K562 (cell line): Measurements from ENCODE around the gene HTR1D. TPM values are rescaled to one million over a fixed set of nuclear protein-coding genes. Genes with fewer than 3 reads are reported as not detected.

Experiments
- ATAC-seq: fragments of 200-7000 bp; cut with Tn5 transposase; 3 replicates; pipeline ENCODE4 v1.9.1; 2020; ENCODE audit warnings: moderate library complexity
- BruUV-seq: library from RNA; stranded (reverse); fragments of 400-500 nt; replicated peaks from 2 replicates; lab custom pipeline; 2021; lab: Mats Ljungman, UMichigan
- CTCF ChIA-PET: fragments of 300-600 bp; formaldehyde crosslinking; extraction: SDS; loops from one replicate; lab custom pipeline; 2021; ENCODE audit warnings: low intra/inter-chr PET ratio; lab: Yijun Ruan, JAX
- POLR2A ChIA-PET: fragments of 300-600, 350-650 bp; sonication (Branson Sonifier 250); formaldehyde crosslinking; extraction: SDS; loops from one replicate; lab custom pipeline; 2021; ENCODE audit warnings: antibody characterized with exemption, inconsistent platforms; lab: Yijun Ruan, JAX
- DNase-seq, 4 experiments: peaks; one replicate each; pipeline versions ENCODE4 v3.0.0 to v3.0.0-alpha.2; 2011 to 2018; ENCODE audit warnings: low spot score in 3 of 4, mixed read lengths in 3 of 4; ENCODE audit errors: extremely low read depth in 1 of 4
- FAIRE-seq: peaks from 2 replicates; lab custom pipeline; 2011; peaks lifted over from hg19 to GRCh38; lab: Jason Lieb, UNC
- H2AFZ ChIP-seq: 2 replicates; pipeline ENCODE4 v1.6.0; 2011; ENCODE audit warnings: low read depth, low read length, control low read depth, inconsistent platforms
- H3K27ac ChIP-seq: fragments of 200-600 bp; 3 replicates; pipeline ENCODE4 v1.8.0; 2011; ENCODE audit warnings: low read depth, mild to moderate bottlenecking, control low read depth, inconsistent platforms, low read length, moderate library complexity, mixed read lengths; ENCODE audit errors: extremely low read depth
- H3K27me3 ChIP-seq, 2 experiments: fragments of 300-600 bp in 1 of 2; 2 replicates in 1 of 2; 3 replicates in 1 of 2; pipeline versions ENCODE4 v1.6.0 to v1.8.0; 2011; ENCODE audit warnings: inconsistent platforms in 2 of 2, low read length in 2 of 2, mild to moderate bottlenecking in 1 of 2, mixed read lengths in 1 of 2, moderate library complexity in 1 of 2; ENCODE audit not compliant: control insufficient read depth in 2 of 2, insufficient read depth in 2 of 2
- H3K36me3 ChIP-seq: fragments of 300-600 bp; 3 replicates; pipeline ENCODE4 v1.8.0; 2011; ENCODE audit warnings: mild to moderate bottlenecking, low read length, inconsistent platforms; ENCODE audit not compliant: control insufficient read depth, insufficient read depth
- H3K4me1 ChIP-seq, 2 experiments: fragments of 200-600 bp in 1 of 2; replicated peaks in 1 of 2; 2 replicates in 1 of 2; 3 replicates in 1 of 2; pipeline versions ENCODE4 v1.5.1 to v1.8.0; 2011; ENCODE audit warnings: inconsistent platforms in 2 of 2, low read length in 2 of 2, mild to moderate bottlenecking in 1 of 2, mixed read lengths in 1 of 2, moderate library complexity in 1 of 2; ENCODE audit not compliant: control insufficient read depth in 2 of 2, insufficient read depth in 2 of 2
- H3K4me2 ChIP-seq: 2 replicates; pipeline ENCODE4 v1.6.1; 2011; ENCODE audit warnings: low read length, control low read depth, inconsistent platforms, mixed read lengths; ENCODE audit not compliant: insufficient read depth
- H3K4me3 ChIP-seq: fragments of 200-600 bp; sonication (generic), shearing (Covaris generic); 2 replicates; pipeline ENCODE4 v1.5.1; 2016; ENCODE audit warnings: control low read depth, inconsistent platforms
- H3K79me2 ChIP-seq: fragments of 200-600 bp; 3 replicates; pipeline ENCODE4 v1.8.0; 2011; ENCODE audit warnings: low read length, inconsistent platforms; ENCODE audit not compliant: control insufficient read depth, insufficient read depth
- H3K9ac ChIP-seq, 2 experiments: 2 replicates each; pipeline versions ENCODE4 v1.6.0 to v1.6.1; 2011; ENCODE audit warnings: low read depth in 2 of 2, low read length in 2 of 2, control low read depth in 1 of 2, inconsistent platforms in 1 of 2, mild to moderate bottlenecking in 1 of 2, mixed read lengths in 1 of 2; ENCODE audit not compliant: insufficient read depth in 1 of 2
- H3K9me1 ChIP-seq: one replicate; pipeline ENCODE4 v1.6.0; 2011; ENCODE audit warnings: inconsistent platforms, mild to moderate bottlenecking, low read length, moderate library complexity; ENCODE audit not compliant: control insufficient read depth, insufficient read depth
- H3K9me3 ChIP-seq: replicated peaks from 2 replicates; pipeline ENCODE4 v1.5.1; 2011; ENCODE audit warnings: low read depth, low read length, inconsistent platforms; ENCODE audit not compliant: control insufficient read depth, insufficient read depth
- H4K20me1 ChIP-seq: replicated peaks from 2 replicates; pipeline ENCODE4 v1.6.1; 2011; ENCODE audit warnings: low read length, inconsistent platforms, mixed read lengths; ENCODE audit not compliant: control insufficient read depth, insufficient read depth
- FOSL1 ChIP-seq: fragments of 200-800 bp; sonication (Bioruptor generic); conservative IDR thresholded peaks from 2 replicates; pipeline ENCODE4 v1.6.1; 2016; ENCODE audit warnings: missing genetic modification characterization, missing compliant biosample characterization
- HINFP ChIP-seq: fragments of 450-650 bp; conservative IDR thresholded peaks from 2 replicates; pipeline ENCODE4 v1.6.1; 2016; ENCODE audit warnings: missing genetic modification characterization, low read depth, mild to moderate bottlenecking, control low read depth, missing compliant biosample characterization
- HLTF ChIP-seq: fragments of 450-650 bp; IDR thresholded peaks from 2 replicates; pipeline ENCODE4 v1.6.1; 2016
- KLF6 ChIP-seq: fragments of 250-450 bp; sonication (Bioruptor Pico); IDR thresholded peaks from 2 replicates; pipeline ENCODE4 v1.4.0; 2020; ENCODE audit warnings: mild to moderate bottlenecking, moderate library complexity, borderline replicate concordance
- L3MBTL2 ChIP-seq: fragments of 450-650 bp; IDR thresholded peaks from 2 replicates; pipeline ENCODE4 v1.6.1; 2016; ENCODE audit warnings: mild to moderate bottlenecking, moderate library complexity
- POLR2H ChIP-seq: IDR thresholded peaks from 2 replicates; pipeline ENCODE4 v1.6.1; 2016; ENCODE audit warnings: missing genetic modification characterization, low read depth, mild to moderate bottlenecking, control low read depth, missing compliant biosample characterization, moderate library complexity
- RFX1 ChIP-seq: fragments of 450-650 bp; IDR thresholded peaks from 2 replicates; pipeline ENCODE4 v1.6.1; 2016; ENCODE audit warnings: mild to moderate bottlenecking, moderate library complexity
- SOX6 ChIP-seq: fragments of 450-650 bp; IDR thresholded peaks from 2 replicates; pipeline ENCODE4 v1.6.1; 2014; ENCODE audit warnings: mild to moderate bottlenecking
- TAF7 ChIP-seq: fragments of 450-650 bp; IDR thresholded peaks from 2 replicates; pipeline ENCODE4 v1.6.1; 2016; ENCODE audit warnings: missing genetic modification characterization, missing compliant biosample characterization
- ZBTB17 ChIP-seq: fragments of 450-650 bp; formaldehyde crosslinking; IDR thresholded peaks from 2 replicates; pipeline ENCODE4 v1.4.0; 2020; ENCODE audit warnings: mild to moderate bottlenecking
- ZBTB34 ChIP-seq: fragments of 250-450 bp; sonication (Bioruptor Pico); IDR thresholded peaks from 2 replicates; pipeline ENCODE4 v1.8.0; 2021; ENCODE audit warnings: mild to moderate bottlenecking, moderate library complexity
- ZKSCAN1 ChIP-seq: fragments of 150-350 bp; IDR thresholded peaks from 2 replicates; pipeline ENCODE4 v1.6.1; 2016; ENCODE audit warnings: low read depth, low read length
- ZNF75A ChIP-seq: fragments of 450-650 bp; formaldehyde crosslinking; IDR thresholded peaks from 2 replicates; pipeline ENCODE4 v1.4.0; 2020; ENCODE audit warnings: mild to moderate bottlenecking
- WGBS: fragments of 100-300 bp; shearing (Covaris generic); methylation state at CpG from one replicate; pipeline ENCODE4 v1.1.6; 2016; ENCODE audit warnings: low coverage, mixed read lengths; ENCODE audit not compliant: insufficient coverage; ENCODE audit errors: missing lambda C conversion rate; 5-methylcytosine and 5-hydroxymethylcytosine counted together
- in situ Hi-C: fragments of 300-500 bp; cut with MboI; formaldehyde crosslinking; loops from 4 replicates; pipeline ENCODE4 v1.15.0; 2018; ENCODE audit warnings: inconsistent platforms, mixed read lengths
- intact Hi-C: fragments of 100-400 bp; cut with micrococcal nuclease; formaldehyde crosslinking; loops from 2 replicates; pipeline ENCODE4 v1.14.2; 2022
- polyA plus RNA-seq, 8 experiments: library from polyadenylated mRNA; depleted of rRNA in 4 of 8; stranded (reverse) in 5 of 8; unstranded in 3 of 8; fragments of >200 nt; fragmentation: Nextera tagmentation in 2 of 8; fragmentation: Illumina TruSeq in 1 of 8; extraction: Ambion mirVana in 2 of 8; extraction: Trizol in 1 of 8; gene quantifications; 2 replicates each; pipeline versions ENCODE4 v1.2.1 to v1.2.3, GENCODE V29; 2011 to 2014; ENCODE audit warnings: inconsistent platforms in 1 of 8, missing spikeins in 1 of 8
- total RNA-seq, 7 experiments: library from RNA; depleted of rRNA in 6 of 7; stranded (reverse); fragments of >200 nt in 6 of 7; fragmentation: Illumina TruSeq in 2 of 7; extraction: Trizol in 2 of 7; gene quantifications; 2 replicates each; pipeline versions ENCODE4 v1.2.1 to v1.2.3, GENCODE V29; 2011 to 2021; ENCODE audit warnings: low replicate concordance in 1 of 7

Gene HTR1D
- total and polyA plus RNA-seq, 9 of the 15 experiments (the other 6 are each of a cell fraction or from before 2014, with no cell fraction given) = 0.03 to 0.09 (median 0.04) TPM; not detected in 4

- no peaks in the 10 kb centered on the region for H3K9me1 ChIP-seq
- FAIRE-seq (no peak), DNase-seq (no peak), ATAC-seq (no peak)
- no TSS peak for BruUV-seq
- ChIA-PET CTCF (interaction anchor here (7.5 kb wide), 1 partner anchor 80 kb away, joined by 141 read pairs; no protein-coding TSS in a partner anchor), POLR2A (interaction anchor here (0.6 to 2.7 kb wide), 4 partner anchors 10 to 16 kb away, joined by 3 to 12 read pairs (median 6); partner anchors contain the start of gene LUZP1)
- 9% methylated on average over 2 of the region's 2 CpGs for WGBS
- no peak overlapping the region for H3K27ac ChIP-seq
- H4K20me1 ChIP-seq = no peaks in the 10 kb centered on the region
- in situ Hi-C loops (no loop called here), intact Hi-C loops (no loop called here)
- H3K79me2 ChIP-seq = no peaks in the 10 kb centered on the region
- H3K4me2 ChIP-seq = no peak overlapping the region
- no peak overlapping the region for H2AFZ ChIP-seq
- TF ChIP-seq FOSL1 (tag) = no peak
- TF ChIP-seq KLF6 (CRISPR knock-in tag) = no peak
- no peak for TF ChIP-seq TAF7 (tag)
- no peak for TF ChIP-seq ZBTB17 (CRISPR knock-in tag)
- TF ChIP-seq RFX1 = no peak
- no peak for TF ChIP-seq L3MBTL2
- no peak for TF ChIP-seq HLTF
- TF ChIP-seq SOX6 = no peak
- no peak for TF ChIP-seq ZBTB34 (CRISPR knock-in tag)
- TF ChIP-seq ZKSCAN1 = no peak
- TF ChIP-seq HINFP (tag) = no peak
- TF ChIP-seq POLR2H (tag) = no peak
- no peak for TF ChIP-seq ZNF75A (CRISPR knock-in tag)
- H3K4me3 ChIP-seq = no peak overlapping the region
- no peak overlapping the region for H3K9ac ChIP-seq
- peaks cover 3 to 4% of the 10 kb centered on the region in 2 experiments; a peak in 1 of 5 replicates for H3K27me3 ChIP-seq
- H3K36me3 ChIP-seq = no peaks in the 10 kb centered on the region
- H3K4me1 ChIP-seq = peaks cover 10 to 16% of the 10 kb centered on the region in 2 experiments; a peak in 4 of 5 replicates
- no peaks in the 10 kb centered on the region for H3K9me3 ChIP-seq
Measured at GRCh38 chr1:23179862-23180261, 37.4 kb downstream of the HTR1D start.
